ENCODE results near the gene MANBA. TPM values are rescaled to one million over a fixed set of nuclear protein-coding genes. Genes with fewer than 3 reads are reported as not detected.
A peak's percentile ranks its signal among the peaks of the same experiment; 100 is the strongest.
"Not testable (repeated sequence)": the region's sequence is repeated elsewhere in the genome, so short reads cannot be mapped to it uniquely, and the experiment has no call there.

MANBA gene
- polyA plus RNA-seq, 4 donors, result 19.1 to 20.7 (median 19.8) TPM

DNA sequence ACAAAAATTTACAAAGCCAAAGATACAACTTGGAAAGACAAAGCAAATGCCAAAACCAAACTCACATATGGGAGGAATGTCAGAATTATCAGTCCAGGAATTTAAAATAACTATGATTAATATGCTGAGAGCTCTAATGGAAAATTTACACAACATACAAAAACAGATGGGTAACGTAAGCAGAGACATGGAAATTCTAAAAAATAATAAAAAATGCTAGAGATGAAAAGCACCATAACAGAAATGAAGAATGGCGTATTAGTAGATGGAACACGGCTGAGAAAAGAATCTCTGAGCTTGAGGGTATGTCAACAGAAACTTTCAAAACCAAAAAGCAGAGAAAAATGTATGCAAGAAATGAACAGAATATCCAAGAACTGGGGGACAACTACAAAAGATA lies 4.1 kb upstream of the MANBA start:
- no peak for DNase-seq (ENCODE audit: low read depth in 4 of 4, low spot score in 2 of 4)

DNA sequence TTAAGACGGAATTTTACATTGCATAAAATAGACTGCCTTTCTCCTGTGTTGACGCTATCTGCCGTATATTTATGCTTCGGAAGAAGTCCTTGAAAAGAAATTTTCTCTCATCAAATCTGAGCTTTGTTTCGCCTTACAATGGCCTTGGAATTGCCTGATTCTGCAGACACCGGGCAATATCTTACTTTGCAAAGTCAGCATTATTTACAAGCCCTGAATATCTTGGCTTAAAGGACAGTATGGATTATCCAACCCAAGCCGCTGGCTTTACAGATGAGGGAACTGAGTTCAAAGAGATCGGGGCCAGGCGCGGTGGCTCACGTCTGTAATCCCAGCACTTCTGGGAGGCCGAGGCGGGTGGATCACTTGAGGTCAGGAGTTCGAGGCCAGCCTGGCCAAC lies 1.1 kb upstream of the MANBA start:
- DNase-seq (ENCODE audit: low read depth in 4 of 4, low spot score in 2 of 4), result no peak

DNA sequence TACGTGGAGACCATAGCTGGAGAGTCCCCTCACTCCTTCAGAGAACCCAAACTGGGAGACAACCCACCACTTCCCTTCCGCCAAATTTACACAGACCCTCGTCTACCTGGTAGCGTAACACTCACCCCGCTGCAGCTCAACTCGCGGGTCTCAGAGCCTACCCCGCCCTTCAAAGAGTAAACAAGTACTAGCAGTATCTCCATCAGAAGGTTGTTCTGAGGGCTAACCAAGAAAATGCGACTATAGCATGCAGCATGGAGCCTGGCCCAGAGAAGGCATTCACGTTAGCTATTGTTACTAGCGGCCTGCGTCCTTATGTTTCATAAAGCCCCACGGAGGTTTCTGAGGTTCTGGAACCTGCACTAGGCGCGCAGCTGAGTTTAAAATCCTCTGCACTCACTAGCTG lies 531 bp upstream of the MANBA start:
- DNase-seq (ENCODE audit: low read depth in 4 of 4, low spot score in 2 of 4), result peak in 2 of 4 donors; percentile 27 to 58

DNA sequence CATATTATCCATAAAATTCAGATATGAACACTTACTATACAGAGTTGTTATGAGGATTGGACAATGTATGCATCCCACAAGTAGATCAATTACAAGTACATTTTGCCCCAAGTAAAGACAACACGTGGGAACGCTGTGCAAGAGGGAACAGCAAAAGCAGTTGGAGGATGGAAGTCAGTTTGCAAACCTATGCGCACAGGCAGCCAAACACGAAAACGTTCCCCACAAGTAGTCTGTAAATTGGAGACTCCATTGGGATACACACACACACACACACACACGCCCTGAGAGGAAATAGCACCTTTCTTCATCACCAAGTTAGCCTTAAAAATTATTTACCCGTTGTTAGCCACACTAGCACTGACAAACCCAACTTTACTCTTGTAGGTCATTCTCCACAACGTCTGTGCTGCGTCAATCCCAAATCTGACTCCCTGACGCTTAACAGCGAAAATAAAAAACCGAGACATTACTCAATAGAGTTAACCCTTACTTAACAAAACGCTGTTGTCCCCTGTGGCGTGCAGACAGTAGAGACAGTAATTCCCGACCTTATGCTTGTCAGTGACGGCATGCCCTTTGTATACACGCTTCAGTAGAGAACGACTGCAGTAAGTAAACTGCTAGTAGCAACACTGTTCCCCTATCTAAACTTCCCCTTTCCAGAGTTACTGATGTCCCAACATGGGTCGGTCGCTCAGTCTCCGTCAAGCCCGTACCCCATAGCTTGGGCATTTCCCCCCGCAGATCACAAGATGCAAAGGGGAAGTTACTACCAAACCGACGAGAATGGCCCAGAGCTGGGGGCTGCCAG lies 730 bp downstream of the MANBA start:
- peak in 3 of 4 donors; percentile 43 to 68 (median 44) for DNase-seq (ENCODE audit: low read depth in 4 of 4, low spot score in 2 of 4)

DNA sequence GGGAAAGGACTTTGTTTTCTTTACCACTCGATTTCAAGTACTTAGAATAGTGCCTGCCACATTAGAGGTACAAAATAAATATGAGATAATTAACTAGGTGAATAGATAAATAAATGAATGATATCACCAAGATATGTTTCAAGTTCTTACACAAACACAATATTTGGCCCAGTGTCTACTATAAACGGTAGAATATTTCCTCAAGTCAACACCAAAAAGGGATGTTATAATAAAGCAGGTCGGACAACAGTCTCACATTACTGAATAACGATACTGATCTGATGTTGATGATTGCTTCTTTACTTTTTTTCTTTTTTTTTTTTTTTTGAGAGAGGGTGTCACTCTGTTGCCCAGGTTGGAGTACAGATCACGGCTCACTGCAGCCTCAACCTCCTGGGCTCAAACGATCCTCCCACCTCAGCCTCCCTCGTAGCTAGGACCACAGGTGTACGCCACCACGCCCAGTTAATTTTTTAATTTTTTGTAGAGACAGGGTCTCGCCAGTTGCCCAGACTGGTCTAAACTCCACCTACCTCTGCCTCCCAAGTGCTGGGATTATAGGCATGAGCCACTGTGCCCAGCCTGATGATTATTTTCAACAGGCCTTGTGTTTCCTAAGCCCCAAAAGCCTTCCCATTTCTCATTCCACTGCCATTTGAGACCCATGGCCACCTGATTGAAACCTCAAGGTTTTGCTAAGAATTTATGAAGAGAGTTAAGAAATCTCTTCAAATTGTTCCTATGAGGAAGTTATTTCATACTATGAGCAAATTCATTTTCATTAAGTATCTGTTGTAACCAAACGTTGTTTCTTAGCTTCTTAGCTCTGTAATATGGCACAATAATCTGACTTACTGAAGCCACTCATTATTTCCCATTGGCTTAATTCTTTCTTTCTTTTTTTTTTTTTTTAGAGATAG lies 2.3 kb downstream of the MANBA start:
- no peak for DNase-seq (ENCODE audit: low read depth in 4 of 4, low spot score in 2 of 4)

DNA sequence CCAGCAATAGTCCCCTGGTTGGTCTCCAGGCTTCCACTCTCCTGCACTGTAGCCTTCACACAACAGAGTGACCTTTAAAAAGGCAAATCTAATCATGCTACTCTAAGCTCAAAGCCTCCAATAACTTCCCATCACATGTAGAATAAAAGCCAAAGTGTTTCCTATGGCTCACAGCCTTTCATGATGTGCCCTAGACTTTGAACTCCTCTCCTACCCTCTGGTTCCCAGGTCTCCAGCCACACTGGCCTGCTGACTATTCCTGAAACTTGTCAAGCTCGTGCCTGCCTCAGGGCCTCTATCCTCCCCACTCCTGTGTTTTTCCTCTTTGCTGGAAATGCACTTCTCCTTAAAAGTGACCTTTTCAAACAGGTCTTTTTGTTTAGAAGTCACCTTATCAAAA lies 3.1 kb downstream of the MANBA start:
- DNase-seq (ENCODE audit: low read depth in 4 of 4, low spot score in 2 of 4), result no peak

DNA sequence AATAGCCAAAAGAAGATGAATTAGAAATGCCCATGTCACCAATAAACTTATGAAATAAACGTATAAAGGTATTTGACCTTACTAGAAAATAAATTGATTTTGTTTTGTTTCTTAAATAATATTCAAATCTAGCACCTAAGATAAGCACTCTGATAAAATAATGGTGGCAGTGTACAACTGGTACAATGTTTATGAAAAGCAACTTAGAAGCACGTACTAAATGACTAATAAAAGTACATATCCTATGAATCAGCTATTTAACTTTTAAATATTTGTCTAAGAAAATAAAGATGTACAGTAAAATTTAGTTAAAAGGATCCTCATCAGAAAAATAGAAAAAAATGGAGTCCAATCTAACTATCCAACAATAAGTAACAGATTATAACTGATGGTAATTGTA lies 6.7 kb downstream of the MANBA start:
- no peak for DNase-seq (ENCODE audit: low read depth in 4 of 4, low spot score in 2 of 4)

DNA sequence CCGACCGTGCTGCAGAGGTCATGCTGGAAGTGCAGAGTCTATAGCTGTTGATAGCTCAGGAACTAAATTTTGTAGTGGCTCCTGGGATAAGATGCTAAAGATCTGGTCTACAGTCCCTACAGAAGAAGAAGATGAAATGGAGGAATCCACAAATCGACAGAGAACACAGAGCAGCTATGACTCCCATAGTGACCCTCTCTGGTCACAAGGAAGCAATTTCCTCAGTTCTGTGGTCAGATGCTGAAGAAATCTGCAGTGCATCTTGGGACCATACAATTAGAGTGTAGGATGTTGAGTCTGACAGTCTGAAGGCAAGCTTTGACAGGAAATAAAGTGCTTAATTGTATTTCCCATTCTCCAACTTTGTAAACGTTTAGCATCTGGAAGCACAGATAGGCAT lies 8.8 kb downstream of the MANBA start:
- DNase-seq (ENCODE audit: low read depth in 4 of 4, low spot score in 2 of 4), result no peak

DNA sequence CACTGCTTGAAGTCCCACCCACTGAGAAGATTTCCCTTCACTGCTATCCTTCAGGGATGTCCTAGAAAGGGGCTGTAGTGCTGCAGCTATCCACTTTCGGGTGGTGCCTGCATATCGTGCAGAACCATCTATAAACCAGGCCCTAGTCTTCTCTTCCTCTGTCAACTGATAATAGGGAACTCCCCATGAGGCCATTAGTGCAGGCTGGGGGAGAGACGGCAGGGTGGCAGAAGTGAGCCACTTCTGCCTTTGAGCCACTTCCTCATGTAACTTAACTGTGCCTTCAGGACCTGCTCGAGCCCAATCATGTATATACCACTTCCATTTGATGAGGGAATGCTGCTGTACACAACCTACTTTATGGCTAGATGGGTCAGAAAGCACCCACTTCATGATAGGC lies 17.4 kb downstream of the MANBA start:
- DNase-seq (ENCODE audit: low read depth in 4 of 4, low spot score in 2 of 4), result not testable (repeated sequence)

DNA sequence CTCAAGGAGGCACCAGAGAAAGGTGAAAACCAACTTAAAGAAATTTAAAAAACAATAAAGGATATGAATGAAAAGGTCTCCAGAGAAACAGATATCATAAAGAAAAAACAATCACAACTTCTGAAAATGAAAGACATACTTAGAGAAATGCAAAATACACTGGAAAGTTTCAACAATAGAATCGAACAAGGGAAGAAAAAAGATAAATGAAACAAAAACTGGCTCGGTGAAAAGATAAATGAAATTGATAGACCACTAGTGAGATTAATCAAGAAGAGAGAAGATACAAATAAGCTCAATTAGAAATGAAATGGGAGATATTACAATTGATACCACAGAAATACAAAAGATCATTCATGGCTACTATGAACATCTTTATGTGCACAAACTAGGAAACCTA lies 22.0 kb downstream of the MANBA start:
- DNase-seq (ENCODE audit: low read depth in 4 of 4, low spot score in 2 of 4), result not testable (repeated sequence)

DNA sequence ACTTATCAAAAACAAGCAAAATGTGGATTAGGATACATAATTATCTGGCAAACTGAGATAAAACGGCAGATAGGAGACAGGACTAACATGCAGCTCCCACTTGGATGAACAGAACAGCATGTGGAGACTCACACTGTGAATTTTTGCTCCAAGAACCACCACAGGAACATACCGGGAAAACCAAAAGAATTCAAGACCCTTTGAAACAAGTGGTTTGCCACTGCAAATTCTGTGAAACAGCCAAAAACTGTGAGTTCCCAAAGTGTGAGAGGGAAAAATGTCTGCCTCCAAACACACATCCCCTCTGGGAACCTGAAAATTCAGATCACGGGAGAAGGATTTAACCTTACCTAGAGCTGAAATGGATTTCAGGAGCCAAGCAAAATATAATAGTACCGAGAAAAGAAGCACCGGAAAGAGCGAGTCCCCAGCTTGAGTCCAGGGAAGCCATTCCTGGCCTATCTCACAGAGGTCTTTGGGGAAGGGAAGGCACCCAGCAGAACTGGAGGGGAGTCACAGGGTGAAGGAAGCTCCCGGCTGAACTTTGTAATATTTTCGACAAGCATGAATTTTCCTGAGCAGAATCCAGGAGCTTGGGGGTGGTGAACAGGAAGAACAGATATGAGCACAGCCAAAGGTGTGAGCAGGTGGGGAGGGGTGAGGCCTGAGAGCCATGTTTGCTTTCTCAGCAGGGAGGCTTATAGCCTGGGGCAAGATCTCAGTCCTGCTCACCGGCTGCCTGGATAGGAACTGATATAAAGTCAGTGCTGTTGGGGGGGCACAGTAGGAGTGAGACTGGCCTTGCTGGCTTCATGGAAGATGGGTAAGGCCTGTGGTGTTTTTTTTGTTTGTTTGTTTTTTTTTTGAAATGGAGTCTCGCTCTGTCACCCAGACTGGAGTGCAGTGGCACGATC lies 23.9 kb downstream of the MANBA start:
- DNase-seq (ENCODE audit: low read depth in 4 of 4, low spot score in 2 of 4), result no peak

DNA sequence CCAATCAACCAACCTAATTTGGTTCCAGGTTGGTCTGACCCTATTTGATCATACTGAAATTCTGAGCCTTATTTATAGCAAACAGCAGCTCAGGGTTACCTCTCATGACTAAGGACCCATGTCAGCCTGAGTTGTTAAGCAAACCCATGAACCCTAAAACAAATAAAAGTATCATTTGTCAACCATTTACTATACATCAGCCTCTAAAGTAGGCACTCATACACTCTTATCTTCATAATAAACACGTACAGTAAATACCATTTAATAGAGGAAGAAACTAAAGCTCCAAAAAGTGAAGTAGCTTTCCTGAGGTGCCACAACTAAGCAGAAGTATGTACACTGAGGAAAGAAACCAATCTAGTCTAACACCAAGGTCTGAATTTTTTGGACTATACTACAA lies 25.2 kb downstream of the MANBA start:
- DNase-seq (ENCODE audit: low read depth in 4 of 4, low spot score in 2 of 4), result no peak

DNA sequence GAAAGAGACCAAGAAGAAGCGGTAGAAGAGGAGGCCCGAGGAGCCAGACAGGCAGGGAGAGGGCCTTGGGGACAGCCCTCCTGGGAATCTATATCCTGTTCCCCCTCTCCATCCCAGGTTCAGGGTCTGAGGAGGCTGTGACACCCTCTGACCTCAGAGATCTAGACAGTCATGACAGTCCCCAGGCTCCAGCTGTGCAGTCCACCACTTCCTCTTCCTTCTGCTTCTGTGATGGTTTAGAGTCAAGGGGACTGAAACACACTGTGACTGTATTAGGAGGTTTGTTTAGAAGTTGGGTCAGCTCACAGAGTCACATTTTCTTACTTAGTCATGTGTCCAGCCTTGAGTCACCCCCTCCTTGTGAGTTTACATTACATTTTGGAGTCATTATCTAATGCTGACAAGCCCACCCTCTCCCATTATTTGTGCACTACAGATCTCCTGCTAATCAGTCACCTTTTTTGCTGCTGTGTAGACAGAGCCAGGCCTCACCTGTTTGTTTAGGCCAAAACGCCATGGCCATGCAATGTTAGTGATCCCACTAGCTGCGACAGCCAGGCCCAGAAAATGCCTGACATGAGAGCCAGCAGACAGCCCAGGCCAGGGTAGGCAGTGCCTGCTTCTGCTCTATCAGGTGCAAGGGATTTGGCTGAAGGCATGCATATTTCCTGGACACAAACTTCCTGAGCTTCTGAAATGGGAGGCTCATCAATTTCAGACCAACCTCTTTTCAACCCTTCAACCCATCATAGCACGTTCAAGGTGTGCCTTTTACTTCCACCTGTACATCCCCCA lies 26.0 kb downstream of the MANBA start:
- DNase-seq (ENCODE audit: low read depth in 4 of 4, low spot score in 2 of 4), result no peak

DNA sequence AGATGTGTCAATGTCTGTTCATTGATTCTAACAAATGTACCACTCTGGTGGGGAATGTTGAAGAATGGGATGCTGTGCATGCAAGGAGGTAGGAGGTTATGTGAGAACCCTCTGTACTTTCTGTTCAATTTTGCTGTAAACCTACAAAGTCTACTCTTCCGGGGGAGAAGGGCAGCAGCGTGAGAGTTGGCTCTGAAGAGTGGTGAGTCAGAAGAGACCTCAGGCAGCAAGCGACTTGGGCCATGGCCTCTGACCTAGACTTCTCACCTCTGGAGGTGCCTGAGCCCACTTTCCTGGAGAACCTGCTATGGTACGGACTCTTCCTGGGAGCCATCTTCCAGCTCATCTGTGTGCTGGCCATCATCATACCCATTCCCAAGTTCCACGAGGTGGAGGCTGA lies 26.7 kb downstream of the MANBA start:
- DNase-seq (ENCODE audit: low read depth in 4 of 4, low spot score in 2 of 4), result no peak

DNA sequence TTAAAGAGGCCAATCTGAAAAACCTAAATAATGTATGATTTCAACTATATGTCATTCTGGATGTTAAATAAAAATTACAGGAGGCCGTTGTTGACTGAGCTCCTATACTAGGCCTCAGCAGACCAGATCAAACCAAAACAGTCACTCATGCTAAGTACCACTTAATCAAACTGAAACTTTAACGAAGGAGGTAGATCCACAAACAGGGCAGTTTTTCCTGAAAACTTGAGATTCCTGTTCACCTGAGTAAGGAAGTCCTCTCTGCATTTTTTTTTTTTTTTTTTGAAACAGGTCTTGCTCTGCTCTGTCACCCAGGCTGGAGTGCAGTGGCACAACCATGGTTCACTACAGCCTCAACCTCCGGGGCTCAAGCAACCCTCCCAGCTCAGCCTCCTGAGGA lies 27.7 kb downstream of the MANBA start:
- no peak for DNase-seq (ENCODE audit: low read depth in 4 of 4, low spot score in 2 of 4)

DNA sequence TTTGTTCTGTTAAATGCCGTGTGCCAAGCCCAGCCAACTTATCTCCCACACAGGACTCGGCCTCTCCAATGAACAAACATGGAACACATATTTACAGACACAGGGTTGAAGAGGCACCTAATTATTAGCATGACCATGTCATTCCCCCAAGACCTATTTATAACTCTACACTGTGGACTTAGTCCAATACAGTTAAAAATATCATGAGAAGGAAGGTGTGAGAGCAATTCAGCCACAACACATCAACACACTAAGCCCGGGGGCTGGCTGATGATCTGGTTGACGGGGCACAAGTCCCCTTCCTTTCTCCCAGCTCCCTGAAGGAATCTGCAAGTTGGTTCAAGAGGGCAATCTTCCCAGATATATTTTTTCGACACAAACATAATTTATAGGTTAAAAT lies 28.1 kb downstream of the MANBA start:
- DNase-seq (ENCODE audit: low read depth in 4 of 4, low spot score in 2 of 4), result no peak

DNA sequence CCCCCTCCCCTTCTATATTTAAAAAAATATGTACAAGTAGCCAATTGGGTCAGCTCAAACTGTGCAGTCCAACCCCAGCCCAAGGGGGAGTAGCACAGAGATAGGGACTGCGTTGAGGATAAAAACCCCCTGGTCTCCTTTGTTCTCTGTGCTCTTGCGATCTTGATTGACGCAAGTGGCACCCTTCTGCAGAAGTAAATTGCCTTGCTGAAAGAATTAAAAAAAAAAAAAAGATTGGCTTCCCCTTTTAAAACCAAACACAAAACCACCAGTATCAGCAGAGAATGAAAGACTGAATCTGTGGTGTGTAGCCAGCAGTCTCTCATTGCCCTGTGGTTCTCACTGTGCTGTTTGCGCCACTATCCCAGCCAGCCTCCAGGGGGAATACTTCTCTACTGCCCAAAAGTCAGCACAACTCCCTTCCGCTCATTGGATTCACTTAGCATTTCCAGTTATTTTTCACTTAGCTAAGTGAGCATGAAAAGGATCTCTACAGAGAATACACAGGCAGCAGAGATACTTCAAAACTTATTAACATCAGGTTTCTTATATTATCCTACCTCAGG lies 29.7 kb downstream of the MANBA start:
- DNase-seq (ENCODE audit: low read depth in 4 of 4, low spot score in 2 of 4), result no peak

DNA sequence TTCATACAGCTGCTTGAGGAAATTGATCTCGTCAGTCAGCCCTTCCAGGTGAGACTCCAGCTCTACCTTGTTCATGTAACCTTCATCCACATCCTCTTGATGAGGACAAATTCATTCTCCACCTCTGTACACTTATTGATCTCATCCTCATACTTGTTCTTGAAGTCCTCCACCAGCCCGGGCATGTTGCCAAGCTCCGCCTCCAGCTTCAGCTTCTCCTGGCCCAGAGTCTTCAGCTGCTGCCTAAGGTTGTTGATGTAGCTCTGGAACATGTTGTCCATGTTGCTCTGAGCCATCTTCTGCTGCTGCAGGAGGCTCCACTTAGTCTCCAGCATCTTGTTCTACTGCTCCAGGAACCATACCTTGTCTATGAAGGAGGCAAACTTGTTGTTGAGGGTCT lies 31.3 kb downstream of the MANBA start:
- DNase-seq (ENCODE audit: low read depth in 4 of 4, low spot score in 2 of 4), result not testable (repeated sequence)

DNA sequence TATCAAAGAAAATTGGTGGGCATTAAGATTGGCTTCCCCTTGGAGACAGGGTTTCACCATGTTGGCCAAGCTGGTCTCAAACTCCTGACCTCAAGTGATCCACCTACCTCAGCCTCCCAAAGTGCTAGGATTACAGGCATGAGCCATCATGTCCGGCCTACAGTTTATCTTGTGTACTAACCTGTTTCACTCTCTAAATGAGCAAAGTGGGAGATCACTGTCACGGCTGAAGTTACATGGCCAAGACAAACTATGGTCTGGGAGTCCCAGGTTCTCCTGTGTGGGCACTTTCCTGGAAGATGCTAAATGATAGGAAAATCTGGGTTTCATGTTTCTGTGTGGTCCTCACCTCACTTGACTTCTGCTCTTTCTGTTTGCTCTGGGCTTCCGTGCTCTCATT lies 33.8 kb downstream of the MANBA start:
- DNase-seq (ENCODE audit: low read depth in 4 of 4, low spot score in 2 of 4), result not testable (repeated sequence)

DNA sequence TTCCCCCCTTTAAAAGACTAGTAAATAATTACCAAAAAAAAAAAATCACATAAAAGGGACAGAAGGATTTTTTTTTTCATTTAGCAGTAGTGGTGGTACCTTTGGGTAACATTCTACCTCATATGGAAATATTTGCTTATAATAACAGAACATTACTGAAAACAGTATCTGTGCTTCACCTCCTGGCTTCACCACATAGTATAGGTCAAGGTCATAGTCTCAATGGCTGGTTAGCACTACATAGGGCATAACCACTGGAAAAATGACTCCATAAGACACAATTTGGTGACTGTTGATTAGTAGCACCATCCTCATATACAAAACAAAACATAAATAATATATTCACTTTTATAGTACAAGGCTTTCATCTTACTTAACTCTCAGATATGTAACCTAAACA lies 34.7 kb downstream of the MANBA start:
- no peak for DNase-seq (ENCODE audit: low read depth in 4 of 4, low spot score in 2 of 4)
